ENCODE data around the gene INHBE. TPM values are rescaled to one million over a fixed set of nuclear protein-coding genes. Genes with fewer than 3 reads are reported as not detected.
A peak's percentile ranks its signal among the peaks of the same experiment; 100 is the strongest.

INHBE gene
- total RNA-seq, 4 donors from 2014 or later, result 1.5 to 2.2 TPM; not detected in 2

DNA sequence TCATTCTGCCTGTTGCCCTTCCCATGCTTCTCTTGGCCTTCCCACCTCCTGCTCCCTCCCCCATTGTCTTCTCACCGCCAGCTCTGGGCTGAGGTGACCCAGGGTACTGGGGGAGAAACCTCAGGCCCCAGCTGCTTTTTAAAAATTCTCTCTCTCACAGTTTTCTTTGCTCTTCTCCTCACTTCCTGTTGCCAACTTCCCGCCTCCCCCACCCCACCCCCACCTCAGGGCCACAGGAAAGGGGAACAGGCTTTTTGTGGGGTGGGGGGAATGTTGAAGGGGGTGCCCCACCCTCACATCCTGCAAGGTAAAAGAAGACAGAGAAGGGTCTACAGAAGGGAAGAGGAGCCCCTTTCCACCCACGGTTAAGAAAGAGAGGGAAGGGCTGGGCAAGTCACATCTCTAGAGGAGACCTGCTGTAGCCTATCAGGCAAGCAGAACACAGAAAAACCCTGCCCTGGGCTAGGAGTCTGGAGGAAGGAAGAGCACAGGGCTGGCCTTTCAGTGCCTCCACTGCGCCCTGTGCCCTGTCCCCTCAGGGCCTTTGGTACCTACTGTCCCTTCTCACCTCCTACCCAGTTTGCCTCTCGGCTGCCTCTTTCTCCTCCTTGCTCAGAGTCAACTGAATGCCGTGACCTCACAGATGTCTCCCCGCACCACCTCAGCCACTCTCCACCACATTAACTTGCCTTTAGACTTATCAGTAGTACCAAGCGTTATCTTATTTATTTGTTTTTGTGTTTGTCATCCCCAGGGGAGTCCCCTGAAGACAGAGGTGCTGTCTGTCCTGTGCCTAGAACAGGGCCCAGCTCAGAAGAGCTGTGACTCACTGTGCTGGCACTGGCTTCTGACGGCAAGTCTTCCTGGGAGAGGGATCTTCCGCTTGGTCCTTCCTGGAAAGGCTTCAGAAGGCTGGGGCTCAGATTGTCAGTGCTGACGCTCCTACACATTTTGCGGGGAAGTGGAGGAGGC, 22.9 kb downstream of the INHBE start:
- in situ Hi-C loops (cut with MboI; ENCODE audit: low sequenced_read_pairs in 4 of 4) (no loop called here), intact Hi-C loops (cut with DNase I; ENCODE audit: low total_unique reads) (no loop called here)
- no peak for ATAC-seq
- no peak for DNase-seq
- no peaks in the 10 kb centered on the region for H3K36me3 ChIP-seq
- peaks cover 36 to 41% (median 36%) of the 10 kb centered on the region in 3 donors for H3K27me3 ChIP-seq
- peak overlapping the region in 1 of 4 donors; percentile 10 for H3K27ac ChIP-seq
- no peak for TF ChIP-seq POLR2A (IDR thresholded peaks at IDR 0.05)
- TF ChIP-seq, protein P1, sequence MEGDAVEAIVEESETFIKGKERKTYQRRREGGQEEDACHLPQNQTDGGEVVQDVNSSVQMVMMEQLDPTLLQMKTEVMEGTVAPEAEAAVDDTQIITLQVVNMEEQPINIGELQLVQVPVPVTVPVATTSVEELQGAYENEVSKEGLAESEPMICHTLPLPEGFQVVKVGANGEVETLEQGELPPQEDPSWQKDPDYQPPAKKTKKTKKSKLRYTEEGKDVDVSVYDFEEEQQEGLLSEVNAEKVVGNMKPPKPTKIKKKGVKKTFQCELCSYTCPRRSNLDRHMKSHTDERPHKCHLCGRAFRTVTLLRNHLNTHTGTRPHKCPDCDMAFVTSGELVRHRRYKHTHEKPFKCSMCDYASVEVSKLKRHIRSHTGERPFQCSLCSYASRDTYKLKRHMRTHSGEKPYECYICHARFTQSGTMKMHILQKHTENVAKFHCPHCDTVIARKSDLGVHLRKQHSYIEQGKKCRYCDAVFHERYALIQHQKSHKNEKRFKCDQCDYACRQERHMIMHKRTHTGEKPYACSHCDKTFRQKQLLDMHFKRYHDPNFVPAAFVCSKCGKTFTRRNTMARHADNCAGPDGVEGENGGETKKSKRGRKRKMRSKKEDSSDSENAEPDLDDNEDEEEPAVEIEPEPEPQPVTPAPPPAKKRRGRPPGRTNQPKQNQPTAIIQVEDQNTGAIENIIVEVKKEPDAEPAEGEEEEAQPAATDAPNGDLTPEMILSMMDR (IDR thresholded peaks at IDR 0.05 in 4 of 5, conservative IDR thresholded peaks at IDR 0.05 in 1 of 5), result no peak
- H3K9me3 ChIP-seq, result no peaks in the 10 kb centered on the region
- peak overlapping the region in 1 of 4 donors; percentile 47 for H3K4me3 ChIP-seq
- H3K4me1 ChIP-seq, result peaks cover 12% of the 10 kb centered on the region in 2 donors

DNA sequence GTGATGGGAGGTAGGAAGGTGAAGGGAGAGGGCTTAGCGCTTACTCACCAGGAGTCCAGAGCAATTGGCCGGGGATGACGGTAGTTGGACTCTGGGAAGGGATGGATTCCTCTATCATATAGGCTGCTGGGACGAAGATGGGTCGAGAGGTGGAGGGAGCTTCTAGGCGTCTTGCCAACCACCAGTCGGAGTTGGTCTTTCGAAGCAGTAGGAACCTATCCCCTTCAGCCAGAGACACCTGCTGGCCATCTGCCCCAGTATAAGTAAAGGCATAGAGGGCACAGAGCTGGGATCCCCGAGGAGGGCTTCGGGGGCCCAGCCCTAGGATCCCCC, 23.9 kb downstream of the INHBE start:
- no peak for DNase-seq
- no peak overlapping the region for H3K27ac ChIP-seq
- H3K4me1 ChIP-seq, result peaks cover 12% of the 10 kb centered on the region in 2 donors
- no peak for TF ChIP-seq POLR2A (IDR thresholded peaks at IDR 0.05)
- TF ChIP-seq, protein P1 (IDR thresholded peaks at IDR 0.05 in 4 of 5, conservative IDR thresholded peaks at IDR 0.05 in 1 of 5), result no peak
- no peaks in the 10 kb centered on the region for H3K9me3 ChIP-seq
- no peak overlapping the region for H3K4me3 ChIP-seq
- peaks cover 29 to 35% (median 31%) of the 10 kb centered on the region in 3 donors for H3K27me3 ChIP-seq
- H3K36me3 ChIP-seq, result no peaks in the 10 kb centered on the region
- ATAC-seq, result no peak
- intact Hi-C loops (cut with DNase I; ENCODE audit: low total_unique reads), result no loop called here
- in situ Hi-C loops (cut with MboI; ENCODE audit: low sequenced_read_pairs in 4 of 4), result no loop called here

DNA sequence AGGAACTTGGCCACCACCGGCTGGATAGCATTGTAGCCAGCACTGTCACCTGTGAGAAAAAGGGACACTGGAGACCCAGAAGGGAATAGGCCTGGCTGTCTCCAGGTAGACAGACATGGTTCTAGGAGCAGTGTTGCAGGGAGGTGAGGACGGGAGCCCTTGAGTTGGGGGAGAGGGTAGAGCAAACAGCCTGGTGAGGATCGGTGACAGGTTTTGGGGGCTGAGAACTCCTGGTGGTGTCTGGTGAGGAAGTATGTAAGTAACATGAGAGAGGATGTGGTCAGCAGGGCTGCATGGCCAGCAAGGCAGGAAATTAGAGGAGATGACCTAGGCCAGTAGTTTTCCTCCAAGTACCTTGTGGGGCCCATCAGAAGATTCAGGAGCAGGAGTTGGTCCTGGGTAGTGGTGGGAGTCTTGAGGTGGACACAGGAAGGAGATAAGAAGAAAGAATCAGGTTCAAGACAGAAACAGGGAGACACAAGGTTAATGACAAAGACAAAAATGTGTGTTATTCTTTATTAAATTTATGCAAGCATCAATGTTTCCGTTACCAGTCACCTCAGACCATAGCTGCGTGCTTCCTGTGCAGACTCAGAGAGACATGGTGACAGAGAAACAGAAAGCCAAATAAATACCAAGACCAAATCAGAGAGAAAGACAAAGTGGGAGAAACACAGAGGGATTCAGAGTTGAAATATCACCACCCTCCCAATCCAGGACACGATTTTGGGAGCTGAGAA, 24.4 kb downstream of the INHBE start, which contains the start of gene ARHGAP9:
Gene ARHGAP9, minus strand, starts transcription at position 491 of the 740 bp plus-strand sequence. Its CDS starts 460 bp downstream, at position 31.
- in situ Hi-C loops (cut with MboI; ENCODE audit: low sequenced_read_pairs in 4 of 4), result no loop called here
- no peak for DNase-seq
- no peaks in the 10 kb centered on the region for H3K36me3 ChIP-seq
- H3K4me3 ChIP-seq, result no peak within 1 kb of the TSS
- no peak within 1 kb of the TSS for H3K27ac ChIP-seq
- ATAC-seq, result no peak
- TF ChIP-seq POLR2A (IDR thresholded peaks at IDR 0.05), result no peak
- TF ChIP-seq, protein P1 (IDR thresholded peaks at IDR 0.05 in 4 of 5, conservative IDR thresholded peaks at IDR 0.05 in 1 of 5), result no peak
- peaks cover 12% of the 10 kb centered on the region in 2 donors for H3K4me1 ChIP-seq
- H3K9me3 ChIP-seq, result no peaks in the 10 kb centered on the region
- peaks cover 24 to 29% (median 25%) of the 10 kb centered on the region in 3 donors for H3K27me3 ChIP-seq
- intact Hi-C loops (cut with DNase I; ENCODE audit: low total_unique reads), result no loop called here

DNA sequence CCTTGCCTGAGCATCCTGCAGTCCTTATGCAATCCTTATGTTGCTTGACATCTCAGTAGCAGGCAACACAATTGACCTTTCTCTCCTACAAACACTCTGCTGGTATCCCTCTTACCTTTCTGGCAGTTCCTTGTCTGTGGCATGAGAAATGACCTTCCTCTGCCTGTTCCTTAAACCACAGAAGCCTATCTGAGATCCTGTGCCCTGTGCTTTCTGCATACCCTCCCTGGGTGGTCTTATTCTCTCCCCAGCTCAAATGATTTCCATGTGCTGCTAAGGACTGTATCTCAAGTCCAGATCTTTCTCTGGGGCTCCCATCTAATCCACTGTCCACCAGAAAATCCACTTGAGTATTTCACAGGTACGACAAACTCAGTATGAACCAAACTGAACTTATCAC, 26.6 kb downstream of the INHBE start:
- peaks cover 4 to 8% (median 4%) of the 10 kb centered on the region in 3 donors for H3K27me3 ChIP-seq

More for the DNA sequence above, 26.6 kb downstream of the INHBE start:
- H3K9me3 ChIP-seq, result no peaks in the 10 kb centered on the region
- H3K4me1 ChIP-seq, result no peaks in the 10 kb centered on the region
- no peak overlapping the region for H3K27ac ChIP-seq
- in situ Hi-C loops (cut with MboI; ENCODE audit: low sequenced_read_pairs in 4 of 4) (no loop called here), intact Hi-C loops (cut with DNase I; ENCODE audit: low total_unique reads) (no loop called here)
- DNase-seq (no peak), ATAC-seq (no peak)
- no peak overlapping the region for H3K4me3 ChIP-seq
- H3K36me3 ChIP-seq, result no peaks in the 10 kb centered on the region
- no peak for TF ChIP-seq POLR2A (IDR thresholded peaks at IDR 0.05)
- TF ChIP-seq, protein P1 (IDR thresholded peaks at IDR 0.05 in 4 of 5, conservative IDR thresholded peaks at IDR 0.05 in 1 of 5), result no peak

Measured in gastrocnemius medialis (tissue), 4 donors.